ENCODE measurements around the gene NKIRAS1. TPM values are rescaled to one million over a fixed set of nuclear protein-coding genes. Genes with fewer than 3 reads are reported as not detected.

Gene NKIRAS1
- total RNA-seq, 2 donors from 2014 or later = 6.3 to 6.9 TPM

- DNase-seq = no peak
- Histone ChIP-seq H3K4me1 (ENCODE audit: control insufficient read depth, insufficient read depth, low read length) (no peaks in the 10 kb centered on the region), H3K27me3 (ENCODE audit: control insufficient read depth, insufficient read depth, low read length, poor library complexity, severe bottlenecking) (no peaks in the 10 kb centered on the region), H3K36me3 (ENCODE audit: control insufficient read depth, insufficient read depth, low read length) (no peaks in the 10 kb centered on the region), H3K9me3 (ENCODE audit: control insufficient read depth, low read length) (no peaks in the 10 kb centered on the region), H3K27ac (ENCODE audit: low read depth, low read length) (no peak overlapping the region), H3K4me3 (ENCODE audit: low read length) (no peak overlapping the region), H3K9ac (ENCODE audit: extremely low read depth, low read length, poor library complexity, severe bottlenecking) (no peak overlapping the region)
- Mint-ChIP-seq H3K27me3 (ENCODE audit: insufficient read depth) (no peaks in the 10 kb centered on the region), H3K9me3 (no peaks in the 10 kb centered on the region), H3K36me3 (ENCODE audit: low read depth) (no peaks in the 10 kb centered on the region), H3K27ac (no peak overlapping the region), H3K4me3 (no peak overlapping the region), H3K4me1 (peaks cover 3% of the 10 kb centered on the region)
- peak; percentile 48 for TF ChIP-seq CTCF (conservative IDR thresholded peaks at IDR 0.05)
- 69 to 79% methylated on average over 2 of the region's 3 CpGs for WGBS, 2 experiments (ENCODE audit: insufficient coverage in 1 of 2, insufficient read length in 1 of 2)
These were observed 9.9 kb upstream of the NKIRAS1 start for GRCh38 chr3:23926736-23927135.

- Histone ChIP-seq H3K27ac (ENCODE audit: low read depth, low read length) (no peak overlapping the region), H3K9ac (ENCODE audit: extremely low read depth, low read length, poor library complexity, severe bottlenecking) (no peak overlapping the region), H3K4me1 (ENCODE audit: control insufficient read depth, insufficient read depth, low read length) (no peaks in the 10 kb centered on the region), H3K4me3 (ENCODE audit: low read length) (no peak overlapping the region), H3K27me3 (ENCODE audit: control insufficient read depth, insufficient read depth, low read length, poor library complexity, severe bottlenecking) (no peaks in the 10 kb centered on the region), H3K9me3 (ENCODE audit: control insufficient read depth, low read length) (no peaks in the 10 kb centered on the region), H3K36me3 (ENCODE audit: control insufficient read depth, insufficient read depth, low read length) (no peaks in the 10 kb centered on the region)
- TF ChIP-seq CTCF (conservative IDR thresholded peaks at IDR 0.05) = no peak
- Mint-ChIP-seq H3K27me3 (ENCODE audit: insufficient read depth) (no peaks in the 10 kb centered on the region), H3K4me1 (peaks cover under 1% of the 10 kb centered on the region), H3K36me3 (ENCODE audit: low read depth) (peaks cover 2% of the 10 kb centered on the region), H3K9me3 (no peaks in the 10 kb centered on the region), H3K27ac (no peak overlapping the region), H3K4me3 (no peak overlapping the region)
- DNase-seq = no peak
- 95 to 100% methylated on average over 2 to 7 of the region's 7 CpGs for WGBS, 2 experiments (ENCODE audit: insufficient coverage in 1 of 2, insufficient read length in 1 of 2)
These were observed 9.5 kb upstream of the NKIRAS1 start for GRCh38 chr3:23926246-23926645.

GRCh38 chr3:23923786-23924185 lies 7.0 kb upstream of the NKIRAS1 start:
- DNase-seq = no peak
- no peaks in the 10 kb centered on the region for H3K27me3 ChIP-seq (ENCODE audit: control insufficient read depth, insufficient read depth, low read length, poor library complexity, severe bottlenecking)
- H3K9ac ChIP-seq (ENCODE audit: extremely low read depth, low read length, poor library complexity, severe bottlenecking) = no peak overlapping the region
- Mint-ChIP-seq H3K4me3 (no peak overlapping the region), H3K27ac (no peak overlapping the region), H3K36me3 (ENCODE audit: low read depth) (peaks cover 25% of the 10 kb centered on the region), H3K27me3 (ENCODE audit: insufficient read depth) (no peaks in the 10 kb centered on the region), H3K4me1 (peaks cover 15% of the 10 kb centered on the region), H3K9me3 (no peaks in the 10 kb centered on the region)
- 75% methylated on average over 2 of the region's 2 CpGs; no CpG with 5 or more reads in 1 of the 2 experiments for WGBS, 2 experiments (ENCODE audit: insufficient coverage in 1 of 2, insufficient read length in 1 of 2)
- H3K9me3 ChIP-seq (ENCODE audit: control insufficient read depth, low read length) = no peaks in the 10 kb centered on the region
- no peak for TF ChIP-seq CTCF (conservative IDR thresholded peaks at IDR 0.05)
- H3K4me3 ChIP-seq (ENCODE audit: low read length) = no peak overlapping the region
- no peak overlapping the region for H3K27ac ChIP-seq (ENCODE audit: low read depth, low read length)
- peaks cover 19% of the 10 kb centered on the region for H3K36me3 ChIP-seq (ENCODE audit: control insufficient read depth, insufficient read depth, low read length)
- H3K4me1 ChIP-seq (ENCODE audit: control insufficient read depth, insufficient read depth, low read length) = no peaks in the 10 kb centered on the region

All from endodermal cell (in vitro differentiated cells).